22Rv1 (cell line): ENCODE results near the gene SPOCK1.

Source experiments
- CTCF ChIP-seq: fragments of 450-650 bp; IDR thresholded peaks from 2 replicates; pipeline ENCODE4 v1.5.1; 2017; ENCODE audit warnings: mild to moderate bottlenecking
- ZFX ChIP-seq: fragments of 450-650 bp; IDR thresholded peaks from 2 replicates; pipeline ENCODE4 v1.6.1; 2017; ENCODE audit warnings: antibody characterized with exemption, borderline replicate concordance

GRCh38 chr5:136963504-136963903, 535.6 kb downstream of the SPOCK1 start:
- TF ChIP-seq CTCF: no peak
- no peak for TF ChIP-seq ZFX
